ENCODE results near the gene GAL3ST2.
"Not testable (repeated sequence)": the region's sequence is repeated elsewhere in the genome, so short reads cannot be mapped to it uniquely, and the experiment has no call there.

Gene GAL3ST2

DNA sequence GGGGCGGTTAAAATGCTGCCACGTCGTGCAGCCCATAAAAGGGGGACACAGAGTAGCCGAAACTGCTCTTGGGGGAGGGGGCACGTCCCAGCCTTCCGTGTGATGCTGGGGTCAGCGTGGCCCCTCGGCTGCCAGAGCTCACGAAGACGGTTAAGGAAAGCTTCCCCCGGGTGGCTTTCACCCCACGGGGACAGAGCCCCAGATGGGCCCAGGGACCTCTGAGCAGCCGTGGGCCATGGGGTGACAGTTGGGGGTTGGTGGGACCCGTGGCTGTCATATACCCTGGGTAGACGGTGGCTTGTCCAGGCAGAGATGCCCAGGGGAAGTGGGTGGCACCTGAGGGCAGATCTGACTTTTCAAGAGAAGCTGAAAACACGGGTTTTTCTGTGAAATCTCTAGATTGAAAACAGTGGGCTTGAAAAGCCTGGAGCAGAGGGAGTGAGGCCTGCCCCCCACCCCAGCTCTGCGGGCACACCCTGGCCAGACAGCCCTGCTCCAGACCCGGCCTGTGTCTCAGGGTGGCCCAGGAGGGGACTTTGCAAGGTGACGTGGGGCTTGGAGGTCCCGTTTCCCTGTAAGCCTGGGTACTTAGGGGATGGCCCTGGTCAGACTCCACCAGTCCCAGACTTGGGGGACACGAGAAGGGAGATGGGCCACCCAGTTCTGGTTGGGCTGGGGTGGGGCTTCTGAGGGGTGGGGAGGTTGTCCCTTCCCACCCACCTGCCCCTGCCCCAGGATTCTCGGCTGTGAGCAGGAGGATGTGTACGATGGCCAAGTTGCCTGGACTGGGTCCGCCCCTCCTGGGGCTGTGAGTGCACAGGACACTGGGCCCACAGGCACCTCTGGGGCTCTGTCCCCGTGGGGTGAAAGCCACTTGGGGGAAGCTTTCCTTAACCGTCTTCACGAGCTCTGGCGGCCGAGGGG, 33.0 kb downstream of the GAL3ST2 start:
- DNase-seq, result no peak

DNA sequence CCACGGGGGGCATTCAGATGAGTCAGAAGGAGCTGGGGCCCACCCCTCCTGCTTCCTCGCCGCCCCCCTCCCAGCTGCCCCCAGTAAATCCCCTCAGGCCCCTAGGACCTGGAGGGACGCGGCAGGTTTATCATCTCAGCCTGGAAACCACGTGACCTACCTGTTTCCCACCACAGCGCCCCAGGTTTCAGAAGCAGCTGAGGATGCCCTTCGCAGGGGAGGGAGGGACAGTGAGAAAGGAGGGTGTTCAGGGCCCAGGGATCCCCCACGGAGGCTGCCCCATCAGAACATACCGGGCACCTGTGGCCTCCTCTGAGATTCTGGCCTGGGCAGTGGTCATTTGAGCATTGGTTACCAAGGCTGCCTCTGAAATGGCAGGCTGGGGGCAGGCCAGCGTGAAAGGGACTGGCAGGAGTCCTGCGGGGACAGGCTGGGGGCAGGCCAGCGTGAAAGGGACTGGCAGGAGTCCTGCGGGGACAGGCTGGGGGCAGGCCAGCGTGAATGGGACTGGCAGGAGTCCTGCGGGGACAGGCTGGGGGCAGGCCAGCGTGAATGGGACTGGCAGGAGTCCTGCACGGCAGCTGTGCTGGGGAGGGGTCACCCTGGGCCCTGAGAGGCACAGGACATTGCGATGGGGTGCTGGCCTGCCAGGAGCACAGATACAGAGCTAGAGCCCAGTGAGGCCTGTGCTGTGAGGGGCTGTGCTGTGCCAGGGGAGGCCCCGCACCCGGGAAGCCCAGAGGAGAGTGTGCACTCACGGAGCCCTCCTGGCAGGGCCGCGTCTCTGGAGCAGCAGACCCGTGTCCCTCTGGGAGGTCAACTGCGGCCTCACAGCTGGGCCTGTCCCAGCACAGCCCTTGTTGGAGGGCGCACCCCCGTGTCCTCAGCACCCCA, 33.9 kb downstream of the GAL3ST2 start:
- no peak for DNase-seq

DNA sequence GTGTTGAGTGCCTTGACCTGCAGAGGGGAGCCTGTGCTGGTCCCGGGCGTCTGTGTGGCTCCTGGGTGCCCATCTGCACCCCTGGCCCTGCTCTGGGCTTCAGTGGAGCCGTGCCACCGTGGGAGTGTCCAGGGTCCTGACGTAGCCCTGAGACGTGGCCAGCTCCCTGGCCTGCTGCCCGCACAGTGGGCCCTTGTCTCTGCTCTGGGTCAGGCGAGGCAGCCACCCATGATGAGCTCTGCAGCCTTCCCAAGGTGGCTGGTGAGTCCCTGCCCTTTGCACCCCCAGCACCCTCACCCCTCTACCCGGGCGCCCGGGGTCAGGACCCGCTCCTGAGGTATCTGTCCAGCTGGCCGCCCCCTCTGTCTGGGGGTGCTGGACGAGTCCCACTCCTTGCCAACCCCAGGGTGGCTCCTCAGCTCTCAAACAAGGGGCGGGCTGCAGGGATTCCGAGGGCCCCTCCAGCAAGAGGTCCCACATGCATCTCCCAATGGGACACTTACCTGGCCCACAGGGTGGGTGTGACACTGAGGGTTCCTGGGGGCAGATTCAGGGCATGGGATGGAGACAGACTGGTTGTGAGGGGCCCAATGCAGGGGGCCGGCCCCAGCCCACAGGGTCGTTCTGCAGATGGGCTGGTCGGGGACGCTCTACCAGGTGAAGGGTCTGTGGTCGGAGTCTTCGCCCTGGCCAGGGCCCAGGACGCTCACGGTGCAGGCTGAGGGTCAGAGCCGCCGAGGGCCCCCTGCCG, 34.8 kb downstream of the GAL3ST2 start:
- no peak for DNase-seq

DNA sequence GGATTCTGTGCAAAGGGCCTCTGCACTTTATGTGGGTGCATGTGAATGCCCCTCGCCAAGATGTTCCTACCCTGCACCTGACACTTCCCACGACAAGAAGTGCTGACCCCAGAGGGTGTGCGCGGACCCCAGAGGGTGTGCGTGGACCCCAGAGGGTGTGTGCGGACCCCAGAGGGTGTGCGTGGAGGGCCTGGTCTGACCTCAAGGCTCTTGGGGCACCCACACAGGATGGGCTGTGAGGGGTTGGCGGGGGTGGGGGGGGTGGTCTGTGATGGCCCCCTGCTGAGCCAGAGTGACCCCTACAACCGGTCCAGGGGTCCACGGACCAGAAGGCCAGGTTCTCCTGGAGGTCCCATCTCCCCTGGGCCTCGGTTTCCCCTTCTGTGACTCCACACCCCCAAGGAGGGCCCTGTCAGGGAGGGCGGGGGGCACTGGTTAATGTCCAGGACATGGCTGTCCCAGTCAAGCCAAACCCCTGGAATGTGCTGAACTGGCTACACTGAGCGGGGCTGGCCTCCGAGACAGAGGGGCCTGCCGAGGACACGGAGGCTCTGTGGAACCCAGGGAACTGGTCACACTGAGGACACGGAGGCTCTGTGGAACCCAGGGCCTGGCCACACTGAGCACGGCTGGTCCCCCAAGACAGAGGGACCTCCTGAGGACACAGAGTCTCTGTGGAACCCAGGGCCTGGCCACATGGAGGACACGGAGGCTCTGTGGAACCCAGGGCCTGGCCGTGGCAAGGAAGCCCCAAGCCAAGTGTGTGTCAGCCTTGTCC, 35.5 kb downstream of the GAL3ST2 start:
- DNase-seq, result no peak

DNA sequence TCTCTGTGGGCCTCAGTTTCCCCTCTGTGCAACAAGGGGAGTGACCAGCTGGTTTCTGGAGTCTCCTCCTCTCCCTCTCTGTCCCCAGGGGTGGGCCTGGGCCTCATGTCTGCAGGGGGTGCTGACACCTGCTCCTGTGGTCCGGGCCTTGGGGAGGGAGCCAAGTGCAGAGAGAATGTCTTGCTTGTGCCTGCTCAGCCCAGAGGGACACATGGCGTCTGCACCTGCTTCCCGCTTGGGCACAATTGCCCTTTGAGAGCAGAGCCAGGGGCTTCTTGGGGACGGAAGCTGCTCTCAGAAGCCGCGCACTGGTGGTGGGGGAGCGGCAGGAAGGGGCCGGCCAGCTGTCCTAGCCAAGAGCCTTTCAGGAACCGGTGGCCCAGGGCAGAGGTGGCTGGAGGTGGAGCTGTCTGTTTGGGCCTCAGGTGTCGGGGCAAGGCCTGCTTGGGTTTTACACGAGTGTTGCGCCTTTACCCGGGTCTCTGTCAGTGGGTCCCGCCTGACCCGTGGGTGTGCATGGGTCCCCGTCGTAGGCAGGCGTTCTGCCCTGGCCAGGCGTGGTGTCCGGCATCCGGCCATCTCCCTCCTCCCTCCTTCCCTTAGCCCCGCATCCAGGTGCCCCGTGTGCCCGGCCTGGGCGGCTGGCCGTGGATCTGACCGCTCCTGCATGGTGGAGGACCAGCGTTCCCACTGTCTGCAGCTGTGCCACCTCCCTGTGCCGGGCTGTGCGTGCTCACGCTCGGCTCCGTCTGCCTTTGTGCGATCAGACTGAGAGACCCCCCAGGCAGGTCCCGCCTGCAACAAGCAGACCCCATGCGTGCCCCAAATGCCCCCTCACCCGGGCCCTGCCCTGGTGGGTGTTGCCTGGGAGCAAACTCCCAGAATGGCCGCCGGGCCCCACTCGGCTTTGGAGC, 36.4 kb downstream of the GAL3ST2 start:
- no peak for DNase-seq

DNA sequence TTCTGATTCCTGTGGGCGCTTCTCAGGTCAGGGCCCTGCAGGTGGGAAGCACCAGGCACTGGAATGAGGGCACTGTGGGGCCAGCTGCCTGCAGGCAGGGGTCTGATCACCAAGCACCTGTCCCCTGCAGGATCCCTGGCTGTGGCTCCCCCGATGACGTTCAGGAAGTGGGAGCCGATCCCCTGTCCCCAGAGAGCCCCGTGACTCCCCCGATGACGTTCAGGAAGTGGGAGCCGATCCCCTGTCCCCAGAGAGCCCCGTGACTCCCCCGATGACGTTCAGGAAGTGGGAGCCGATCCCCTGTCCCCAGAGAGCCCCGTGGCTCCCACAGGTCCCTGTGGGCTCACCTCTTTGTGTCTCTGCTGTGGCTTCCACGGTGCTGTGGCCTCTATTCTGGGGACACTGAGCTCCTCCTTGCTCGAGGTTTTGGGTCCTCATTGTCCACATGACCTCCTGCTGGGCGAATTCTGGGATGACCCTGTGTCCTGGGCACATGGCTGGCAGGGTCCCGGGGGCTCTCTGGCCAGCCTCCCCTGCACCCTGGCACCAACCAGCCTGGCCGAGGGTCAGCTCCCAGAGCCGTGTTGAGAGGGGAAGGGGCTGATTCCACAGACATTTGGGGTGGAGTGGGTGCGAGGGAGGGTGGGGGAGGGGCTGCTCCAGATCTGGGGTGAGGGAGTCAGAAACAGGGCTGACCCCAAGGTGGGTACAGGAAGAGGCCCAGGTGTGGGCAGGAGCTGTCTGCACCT, 37.2 kb downstream of the GAL3ST2 start:
- no peak for DNase-seq

DNA sequence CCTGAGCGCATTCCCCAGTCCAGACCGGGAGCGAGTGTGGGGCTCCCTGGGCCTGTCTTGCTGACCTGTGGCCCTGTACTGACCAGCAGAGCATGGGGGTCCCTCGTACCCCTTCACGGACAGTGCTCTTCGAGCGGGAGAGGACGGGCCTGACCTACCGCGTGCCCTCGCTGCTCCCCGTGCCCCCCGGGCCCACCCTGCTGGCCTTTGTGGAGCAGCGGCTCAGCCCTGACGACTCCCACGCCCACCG, 37.7 kb downstream of the GAL3ST2 start:
- DNase-seq, result no peak

DNA sequence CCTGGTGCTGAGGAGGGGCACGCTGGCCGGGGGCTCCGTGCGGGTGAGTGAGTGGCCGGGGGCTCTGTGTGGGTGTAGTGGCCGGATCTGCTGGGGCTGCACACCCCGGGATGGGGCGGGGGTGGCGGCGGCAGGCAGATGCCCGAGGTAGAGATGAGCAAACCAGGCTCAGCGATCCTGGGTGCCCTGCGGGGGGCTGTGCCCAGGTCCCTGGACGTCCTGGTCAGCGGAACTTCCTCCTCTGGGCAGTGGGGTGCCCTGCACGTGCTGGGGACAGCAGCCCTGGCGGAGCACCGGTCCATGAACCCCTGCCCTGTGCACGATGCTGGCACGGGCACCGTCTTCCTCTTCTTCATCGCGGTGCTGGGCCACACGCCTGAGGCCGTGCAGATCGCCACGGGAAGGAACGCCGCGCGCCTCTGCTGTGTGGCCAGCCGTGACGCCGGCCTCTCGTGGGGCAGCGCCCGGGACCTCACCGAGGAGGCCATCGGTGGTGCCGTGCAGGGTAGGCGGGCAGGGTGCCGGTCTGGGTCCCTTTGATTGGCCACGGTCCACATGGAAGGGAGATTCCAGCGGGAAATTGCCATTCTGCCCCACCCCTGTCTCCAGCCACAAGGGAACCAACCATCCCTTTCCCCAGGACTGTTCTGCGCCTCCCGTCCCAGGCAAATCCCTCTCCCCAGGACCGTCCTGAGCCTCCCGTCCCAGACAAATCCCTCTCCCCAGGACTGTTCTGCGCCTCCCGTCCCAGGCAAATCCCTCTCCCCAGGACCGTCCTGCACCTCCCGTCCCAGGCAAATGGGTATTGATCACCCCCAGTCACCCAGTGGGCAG, 38.2 kb downstream of the GAL3ST2 start:
- no peak for DNase-seq

DNA sequence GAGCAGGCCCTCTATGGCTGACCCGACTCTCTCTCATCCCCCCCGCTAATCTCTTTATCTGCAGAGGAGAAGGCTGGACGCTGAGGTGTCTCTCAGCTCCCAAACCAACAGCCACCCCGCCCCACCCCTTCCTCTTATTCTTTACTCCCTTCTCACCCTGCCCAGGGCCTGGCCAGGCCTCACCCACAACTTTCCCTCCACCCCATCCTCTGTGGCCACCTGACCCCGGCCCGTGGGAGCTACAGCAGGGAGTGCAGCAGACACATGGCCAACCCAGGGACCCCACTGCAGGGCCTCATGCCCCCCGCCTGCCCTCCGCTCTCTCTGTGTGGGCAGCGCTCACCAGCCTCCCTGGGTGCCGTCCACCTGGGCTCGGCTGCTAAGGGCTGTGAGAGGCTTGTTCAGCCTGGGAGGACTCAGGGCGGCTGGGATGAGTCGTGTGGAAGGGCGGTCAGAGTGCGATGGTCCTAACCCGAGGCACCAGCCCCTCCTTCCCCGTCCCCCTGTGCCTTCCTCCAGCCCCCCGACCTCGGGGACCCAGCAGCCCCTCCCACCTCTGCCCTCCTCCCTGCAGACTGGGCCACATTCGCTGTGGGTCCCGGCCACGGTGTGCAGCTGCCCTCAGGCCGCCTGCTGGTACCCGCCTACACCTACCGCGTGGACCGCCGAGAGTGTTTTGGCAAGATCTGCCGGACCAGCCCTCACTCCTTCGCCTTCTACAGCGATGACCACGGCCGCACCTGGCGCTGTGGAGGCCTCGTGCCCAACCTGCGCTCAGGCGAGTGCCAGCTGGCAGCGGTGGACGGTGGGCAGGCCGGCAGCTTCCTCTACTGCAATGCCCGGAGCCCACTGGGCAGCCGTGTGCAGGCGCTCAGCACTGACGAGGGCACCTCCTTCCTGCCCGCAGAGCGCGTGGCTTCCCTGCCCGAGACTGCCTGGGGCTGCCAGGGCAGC, 39.1 kb downstream of the GAL3ST2 start:
- no peak for DNase-seq

DNA sequence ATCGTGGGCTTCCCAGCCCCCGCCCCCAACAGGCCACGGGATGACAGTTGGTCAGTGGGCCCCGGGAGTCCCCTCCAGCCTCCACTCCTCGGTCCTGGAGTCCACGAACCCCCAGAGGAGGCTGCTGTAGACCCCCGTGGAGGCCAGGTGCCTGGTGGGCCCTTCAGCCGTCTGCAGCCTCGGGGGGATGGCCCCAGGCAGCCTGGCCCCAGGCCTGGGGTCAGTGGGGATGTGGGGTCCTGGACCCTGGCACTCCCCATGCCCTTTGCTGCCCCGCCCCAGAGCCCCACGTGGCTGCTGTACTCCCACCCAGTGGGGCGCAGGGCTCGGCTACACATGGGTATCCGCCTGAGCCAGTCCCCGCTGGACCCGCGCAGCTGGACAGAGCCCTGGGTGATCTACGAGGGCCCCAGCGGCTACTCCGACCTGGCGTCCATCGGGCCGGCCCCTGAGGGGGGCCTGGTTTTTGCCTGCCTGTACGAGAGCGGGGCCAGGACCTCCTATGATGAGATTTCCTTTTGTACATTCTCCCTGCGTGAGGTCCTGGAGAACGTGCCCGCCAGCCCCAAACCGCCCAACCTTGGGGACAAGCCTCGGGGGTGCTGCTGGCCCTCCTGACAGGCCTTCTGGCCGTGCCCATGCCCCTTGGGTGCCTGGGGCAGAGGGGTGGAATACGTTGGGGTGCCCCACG, 40.0 kb downstream of the GAL3ST2 start:
- no peak for DNase-seq

DNA sequence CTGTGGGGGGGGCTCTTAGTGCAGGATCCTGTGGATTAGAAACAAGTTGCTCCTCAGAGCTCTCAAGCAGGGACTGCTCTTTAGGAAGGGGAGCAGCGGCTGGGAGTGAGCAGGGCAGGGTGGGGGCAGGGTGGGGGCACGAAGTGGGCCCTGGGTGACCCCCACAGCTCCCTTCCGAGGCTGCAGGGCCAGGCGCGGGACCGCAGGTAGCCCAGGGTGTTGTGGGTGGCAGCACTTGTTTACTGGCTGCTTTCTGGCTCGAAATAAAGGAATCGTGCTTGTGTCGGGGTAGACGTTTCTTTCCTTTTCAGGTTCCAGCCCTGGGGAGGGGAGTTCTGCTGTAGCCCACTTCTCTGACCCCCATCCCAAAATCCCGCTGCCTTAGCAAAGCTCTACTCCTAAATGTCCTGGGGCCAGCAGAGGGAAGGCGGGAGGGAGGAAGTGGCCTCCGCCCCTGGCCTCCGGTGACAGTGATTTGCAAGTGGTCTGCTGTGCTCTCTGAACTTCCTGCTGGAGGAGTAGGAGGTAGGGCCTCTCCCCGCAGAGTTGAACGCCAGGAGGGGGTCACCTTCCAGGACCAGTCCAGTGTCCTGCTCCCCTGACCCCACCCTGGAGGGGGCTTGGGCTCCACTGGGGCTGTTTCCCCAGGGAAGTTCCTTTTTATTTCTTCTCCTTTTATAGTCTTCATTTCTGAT, 40.7 kb downstream of the GAL3ST2 start:
- DNase-seq, result no peak

DNA sequence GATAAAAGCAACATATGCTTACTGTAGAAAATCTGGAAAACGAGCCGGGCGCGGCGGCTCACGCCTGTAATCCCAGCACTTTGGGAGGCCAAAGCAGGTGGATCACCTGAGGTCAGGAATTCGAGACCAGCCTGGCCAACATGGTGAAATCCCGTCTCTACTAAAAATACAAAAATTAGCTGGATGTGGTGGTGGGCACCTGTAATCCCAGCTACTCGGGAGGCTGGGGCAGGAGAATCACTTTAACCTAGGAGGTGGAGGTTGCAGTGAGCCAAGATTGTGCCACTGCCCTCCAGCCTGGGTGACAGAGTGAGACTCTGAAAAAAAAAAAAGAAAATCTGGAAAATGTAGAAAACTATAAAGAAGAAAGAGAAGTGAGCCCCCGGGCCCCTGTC, 41.2 kb downstream of the GAL3ST2 start:
- not testable (repeated sequence) for DNase-seq

DNA sequence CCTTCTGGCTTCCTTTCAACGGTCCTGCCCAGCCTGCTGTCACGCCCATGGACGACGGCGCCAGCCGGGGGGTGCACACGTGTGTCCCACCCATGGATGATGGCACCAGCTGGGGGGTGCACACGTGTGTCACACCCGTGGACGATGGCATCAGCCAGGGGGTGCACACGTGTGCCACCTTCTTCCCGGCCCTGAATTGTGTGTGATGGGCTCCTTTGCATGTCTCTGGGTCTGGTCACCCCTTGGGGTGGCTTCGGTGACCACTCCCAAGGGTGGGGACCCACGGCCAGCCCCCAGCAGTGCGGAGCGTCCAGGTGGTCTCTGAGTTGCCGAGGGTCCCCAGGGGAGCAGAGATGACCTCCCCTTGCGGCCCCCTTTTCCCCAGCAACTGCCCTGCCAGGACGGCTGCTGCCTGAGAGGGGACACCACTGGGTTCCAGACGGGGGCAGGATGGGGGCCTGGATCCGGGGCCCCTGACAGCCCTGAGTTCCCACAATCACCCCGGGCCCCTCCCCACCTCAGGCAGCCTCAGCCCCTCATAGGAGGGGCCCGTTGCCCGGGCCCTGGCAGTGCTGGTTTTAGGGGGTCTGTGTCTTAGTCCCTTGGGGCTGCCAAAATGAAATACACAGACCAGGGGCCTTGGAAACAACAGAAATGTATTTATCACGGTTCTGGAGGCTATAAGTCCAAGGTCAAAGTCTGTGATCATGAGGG, 41.8 kb downstream of the GAL3ST2 start:
- DNase-seq, result no peak

DNA sequence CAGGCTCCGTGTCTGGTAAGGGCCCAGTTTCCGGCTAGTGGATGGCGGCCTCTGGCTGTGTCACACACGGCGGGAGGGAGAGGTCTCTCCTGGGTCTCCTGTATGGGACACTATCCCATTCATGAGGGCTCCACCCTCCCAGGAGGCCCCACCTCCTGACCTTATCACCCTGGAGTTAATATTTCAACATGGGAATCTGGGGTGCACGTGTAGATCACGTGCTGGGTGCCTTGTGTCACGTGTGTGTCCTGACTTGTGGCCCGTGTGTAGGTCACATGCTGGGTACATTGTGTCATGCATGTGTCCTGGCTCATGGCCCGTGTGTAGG, 42.3 kb downstream of the GAL3ST2 start:
- no peak for DNase-seq

DNA sequence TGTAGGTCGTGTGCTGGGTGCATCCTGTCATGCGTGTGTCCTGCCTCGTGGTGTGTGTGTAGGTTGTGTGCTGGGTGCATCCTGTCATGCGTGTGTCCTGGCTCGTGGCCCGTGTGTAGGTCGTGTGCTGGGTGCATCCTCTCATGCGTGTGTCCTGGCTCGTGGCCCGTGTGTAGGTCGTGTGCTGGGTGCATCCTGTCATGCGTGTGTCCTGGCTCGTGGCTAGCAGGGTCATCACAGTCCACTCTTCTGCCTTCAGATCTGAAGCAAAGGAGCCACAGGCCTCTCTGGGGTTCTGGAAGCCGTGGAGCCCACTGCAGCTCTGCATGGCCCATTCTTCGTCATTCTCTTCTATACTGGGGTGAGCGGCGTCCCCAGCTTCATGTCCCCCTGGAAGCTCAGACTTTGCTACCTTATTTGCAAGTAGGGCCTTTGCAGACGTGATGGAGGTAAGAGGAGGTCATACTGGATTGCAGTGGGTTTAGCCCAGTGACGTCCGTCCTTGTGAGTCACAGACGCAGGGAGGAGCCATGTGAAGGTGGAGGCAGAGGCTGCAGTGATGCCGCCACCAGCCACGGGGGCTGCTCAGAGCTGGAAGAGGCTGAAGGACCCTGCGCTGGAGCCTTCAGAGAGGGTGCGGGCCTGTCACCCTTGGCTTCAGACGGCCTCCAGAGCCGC, 43.5 kb downstream of the GAL3ST2 start:
- not testable (repeated sequence) for DNase-seq

All from stimulated activated CD4-positive, alpha-beta T cell treated with anti-CD3 and anti-CD28 coated beads, Interleukin-2, amount 100 ng/mL, for 48 hours (primary cell).